GM10266 (cell line): Measurements from ENCODE around the gene SPEM1.

Experiments used
- DNase-seq: peaks from one replicate; pipeline ENCODE4 v3.0.0; 2012; ENCODE audit errors: extremely low spot score
- CTCF ChIP-seq: IDR thresholded peaks from 2 replicates; pipeline ENCODE4 v1.5.1; 2012; ENCODE audit warnings: mild to moderate bottlenecking, low read depth; ENCODE audit not compliant: control insufficient read depth, insufficient read depth; ENCODE audit errors: missing control alignments

Gene SPEM1

GRCh38 chr17:7462474-7463371, 42.6 kb downstream of the SPEM1 start:
- no peak for TF ChIP-seq CTCF
- no peak for DNase-seq

- no peak for DNase-seq
- no peak for TF ChIP-seq CTCF
Measured at GRCh38 chr17:7463372-7463846, 43.3 kb downstream of the SPEM1 start.

DNA sequence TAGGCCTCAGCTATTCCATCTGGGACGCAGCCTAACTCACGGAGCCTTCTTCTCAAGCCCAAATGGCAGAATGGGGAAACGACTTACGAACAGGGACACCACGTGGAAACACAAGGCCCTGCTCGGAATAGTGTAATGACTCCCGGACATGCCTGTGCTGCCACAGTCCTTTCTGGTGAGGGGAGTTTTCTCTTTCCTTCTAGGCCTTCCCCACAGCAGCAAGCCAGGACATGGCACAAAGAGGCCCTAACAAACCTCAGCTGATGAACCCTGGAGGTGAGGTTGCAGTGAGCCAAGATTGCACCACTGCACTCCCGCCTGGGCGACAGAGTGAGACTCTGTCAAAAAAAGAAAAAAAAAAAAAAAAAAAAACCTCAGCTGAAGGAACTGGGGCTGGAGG, 44.0 kb downstream of the SPEM1 start:
- TF ChIP-seq CTCF: no peak
- no peak for DNase-seq

DNA sequence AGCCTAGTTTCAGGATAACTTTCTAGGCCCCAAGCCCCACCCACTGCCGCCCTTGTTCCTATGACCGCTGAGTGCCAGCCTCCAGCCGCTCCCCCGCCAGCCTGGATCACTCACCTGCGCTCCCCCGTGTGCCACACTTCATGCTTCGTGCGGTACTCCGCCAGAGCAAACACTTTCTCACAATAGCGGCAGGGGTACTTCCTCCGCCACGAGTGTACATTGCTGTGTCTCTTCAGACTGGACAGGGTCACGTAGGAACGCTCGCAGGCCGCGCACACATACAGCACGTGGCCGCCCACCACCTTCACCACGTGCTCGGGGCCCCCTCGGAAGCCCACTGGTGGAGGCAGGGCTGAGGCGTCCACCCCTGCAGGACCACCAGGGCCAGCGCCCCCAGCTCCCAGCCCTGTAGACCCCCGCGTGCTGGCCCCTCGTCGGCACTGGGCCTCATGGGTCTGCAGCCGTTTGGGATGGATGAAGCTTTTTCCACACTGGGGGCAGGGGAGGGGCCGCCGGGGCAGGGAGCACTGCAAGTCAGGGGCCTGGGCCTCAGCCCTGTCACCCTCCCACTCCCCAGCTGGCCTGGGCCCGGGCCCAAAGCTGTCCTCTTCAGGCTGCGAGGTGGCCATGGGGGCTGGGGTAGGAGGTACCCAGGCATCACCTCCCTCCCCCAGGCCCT, 45.6 kb downstream of the SPEM1 start:
- no peak for TF ChIP-seq CTCF
- DNase-seq: no peak

GRCh38 chr17:7466318-7466638, 46.2 kb downstream of the SPEM1 start:
- TF ChIP-seq CTCF: no peak
- DNase-seq: no peak

GRCh38 chr17:7466639-7467341, 46.7 kb downstream of the SPEM1 start:
- no peak for DNase-seq
- no peak for TF ChIP-seq CTCF
